Trophoblast cell (in vitro differentiated cells and primary cell): Measurements from ENCODE around the gene CYTH3.
A peak's percentile ranks its signal among the peaks of the same experiment; 100 is the strongest.

Experiments
- DNase-seq, 2 donors: peaks; one replicate each; pipeline ENCODE4 v3.0.0-alpha.2; 2016
- H2AFZ ChIP-seq: 2 replicates; pipeline ENCODE4 v1.6.1; 2013; ENCODE audit warnings: low read length, moderate library complexity, mild to moderate bottlenecking; ENCODE audit not compliant: insufficient read depth, poor library complexity
- H2AK5ac ChIP-seq: 2 replicates; pipeline ENCODE4 v1.6.1; 2013; ENCODE audit warnings: mild to moderate bottlenecking, low read length
- H2BK120ac ChIP-seq: 2 replicates; pipeline ENCODE4 v1.6.1; 2013; ENCODE audit warnings: low read length, mild to moderate bottlenecking, moderate library complexity; ENCODE audit not compliant: insufficient read depth, poor library complexity
- H2BK12ac ChIP-seq: 2 replicates; pipeline ENCODE4 v1.6.1; 2013; ENCODE audit warnings: mild to moderate bottlenecking, low read length, moderate library complexity
- H2BK5ac ChIP-seq: 2 replicates; pipeline ENCODE4 v1.6.1; 2013; ENCODE audit warnings: low read length, low read depth, moderate library complexity, mild to moderate bottlenecking; ENCODE audit not compliant: poor library complexity
- H3K14ac ChIP-seq: 2 replicates; pipeline ENCODE4 v1.6.1; 2013; ENCODE audit warnings: mild to moderate bottlenecking, low read length
- H3K18ac ChIP-seq: 2 replicates; pipeline ENCODE4 v1.6.1; 2013; ENCODE audit warnings: mild to moderate bottlenecking, low read length
- H3K23ac ChIP-seq: 2 replicates; pipeline ENCODE4 v1.6.1; 2013; ENCODE audit warnings: low read length
- H3K27ac ChIP-seq: 2 replicates; pipeline ENCODE4 v1.5.1; 2013; ENCODE audit warnings: low read depth, mild to moderate bottlenecking, inconsistent platforms, low read length, moderate library complexity
- H3K27me3 ChIP-seq: 2 replicates; pipeline ENCODE4 v1.6.1; 2013; ENCODE audit warnings: inconsistent platforms, mild to moderate bottlenecking, low read length, moderate library complexity; ENCODE audit not compliant: insufficient read depth
- H3K36me3 ChIP-seq, 2 experiments: 1 replicate in 1 of 2; 2 replicates in 1 of 2; pipeline ENCODE4 v1.6.1; 2013; ENCODE audit warnings: low read length in 2 of 2, mild to moderate bottlenecking in 2 of 2, moderate library complexity in 1 of 2; ENCODE audit not compliant: insufficient read depth in 2 of 2, control insufficient read depth in 1 of 2
- H3K4ac ChIP-seq: 2 replicates; pipeline ENCODE4 v1.6.1; 2013; ENCODE audit warnings: low read depth, mild to moderate bottlenecking, low read length, moderate library complexity
- H3K4me1 ChIP-seq, 2 experiments: 1 replicate in 1 of 2; 2 replicates in 1 of 2; pipeline ENCODE4 v1.6.1; 2013; ENCODE audit warnings: low read length in 2 of 2, mild to moderate bottlenecking in 2 of 2, moderate library complexity in 1 of 2; ENCODE audit not compliant: insufficient read depth in 2 of 2, control insufficient read depth in 1 of 2
- H3K4me2 ChIP-seq: 2 replicates; pipeline ENCODE4 v1.6.1; 2013; ENCODE audit warnings: inconsistent platforms, mild to moderate bottlenecking, low read length, moderate library complexity
- H3K4me3 ChIP-seq: 2 replicates; pipeline ENCODE4 v1.5.1; 2013; ENCODE audit warnings: mild to moderate bottlenecking, low read depth, low read length, inconsistent platforms
- H3K79me1 ChIP-seq: one replicate; pipeline ENCODE4 v1.6.1; 2013; ENCODE audit warnings: low read length
- H3K79me2 ChIP-seq: 2 replicates; pipeline ENCODE4 v1.6.1; 2013; ENCODE audit warnings: low read length, mild to moderate bottlenecking; ENCODE audit not compliant: control insufficient read depth, insufficient read depth, poor library complexity
- H3K9ac ChIP-seq: 2 replicates; pipeline ENCODE4 v1.6.1; 2013; ENCODE audit warnings: mild to moderate bottlenecking, low read length
- H3K9me3 ChIP-seq: 2 replicates; pipeline ENCODE4 v1.6.1; 2013; ENCODE audit warnings: low read depth, mild to moderate bottlenecking, control low read depth, inconsistent platforms, low read length; ENCODE audit not compliant: insufficient read depth
- H4K12ac ChIP-seq: 2 replicates; pipeline ENCODE4 v1.6.1; 2013; ENCODE audit warnings: low read depth, mild to moderate bottlenecking, low read length, moderate library complexity
- H4K8ac ChIP-seq: 2 replicates; pipeline ENCODE4 v1.6.1; 2013; ENCODE audit warnings: low read depth, mild to moderate bottlenecking, low read length, moderate library complexity
- H4K91ac ChIP-seq: one replicate; pipeline ENCODE4 v1.6.1; 2013; ENCODE audit warnings: low read depth, mild to moderate bottlenecking, low read length, moderate library complexity
- WGBS: extraction: QIAGEN DNeasy Blood & Tissue Kit; methylation state at CpG from one replicate; pipeline ENCODE4 v1.1.7; 2013; ENCODE audit warnings: missing lambda C conversion rate; ENCODE audit not compliant: insufficient read length, insufficient coverage; ENCODE audit errors: extremely low coverage; 5-methylcytosine and 5-hydroxymethylcytosine counted together

The CYTH3 gene

DNA sequence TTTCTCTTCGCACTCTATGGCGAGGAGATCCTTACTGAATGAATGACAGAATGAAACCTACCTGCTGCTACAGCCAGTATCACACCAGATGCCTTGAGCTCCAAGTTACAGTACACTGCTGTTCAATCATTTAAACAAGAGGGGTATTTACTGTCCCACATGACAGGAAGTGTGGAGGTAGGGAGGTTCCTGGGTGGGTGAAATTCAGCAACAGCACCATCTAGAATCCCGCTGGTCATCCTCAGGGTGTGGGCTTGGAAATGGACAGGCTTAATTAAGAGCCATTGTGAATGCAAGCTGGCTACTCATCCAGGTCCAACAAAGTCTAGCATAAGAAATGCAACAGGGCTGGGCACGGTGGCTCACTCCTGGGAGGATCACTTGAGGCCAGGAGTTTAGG is 14.7 kb downstream of the CYTH3 start:
- H3K9me3 ChIP-seq, result no peaks in the 10 kb centered on the region
- H3K14ac ChIP-seq, result no peak overlapping the region
- no peak overlapping the region for H4K8ac ChIP-seq
- H2BK120ac ChIP-seq, result no peak overlapping the region
- no peaks in the 10 kb centered on the region for H3K79me1 ChIP-seq
- no peak overlapping the region for H2AFZ ChIP-seq
- no peak overlapping the region for H3K23ac ChIP-seq
- no peaks in the 10 kb centered on the region for H3K36me3 ChIP-seq
- DNase-seq, result no peak
- no peak overlapping the region for H3K4me2 ChIP-seq
- no peaks in the 10 kb centered on the region for H3K27me3 ChIP-seq
- H3K4me3 ChIP-seq, result no peak overlapping the region
- H3K18ac ChIP-seq, result peak overlapping the region; percentile 35
- H3K9ac ChIP-seq, result no peak overlapping the region
- H2BK5ac ChIP-seq, result no peak overlapping the region
- H3K27ac ChIP-seq, result no peak overlapping the region
- no peak overlapping the region for H4K12ac ChIP-seq
- no CpG with 5 or more reads among the region's 4 CpGs for WGBS
- no peak overlapping the region for H2BK12ac ChIP-seq
- H2AK5ac ChIP-seq, result no peak overlapping the region
- no peak overlapping the region for H4K91ac ChIP-seq
- H3K4me1 ChIP-seq, result peaks cover 2 to 6% of the 10 kb centered on the region in 2 experiments
- no peak overlapping the region for H3K4ac ChIP-seq
- H3K79me2 ChIP-seq, result no peaks in the 10 kb centered on the region

DNA sequence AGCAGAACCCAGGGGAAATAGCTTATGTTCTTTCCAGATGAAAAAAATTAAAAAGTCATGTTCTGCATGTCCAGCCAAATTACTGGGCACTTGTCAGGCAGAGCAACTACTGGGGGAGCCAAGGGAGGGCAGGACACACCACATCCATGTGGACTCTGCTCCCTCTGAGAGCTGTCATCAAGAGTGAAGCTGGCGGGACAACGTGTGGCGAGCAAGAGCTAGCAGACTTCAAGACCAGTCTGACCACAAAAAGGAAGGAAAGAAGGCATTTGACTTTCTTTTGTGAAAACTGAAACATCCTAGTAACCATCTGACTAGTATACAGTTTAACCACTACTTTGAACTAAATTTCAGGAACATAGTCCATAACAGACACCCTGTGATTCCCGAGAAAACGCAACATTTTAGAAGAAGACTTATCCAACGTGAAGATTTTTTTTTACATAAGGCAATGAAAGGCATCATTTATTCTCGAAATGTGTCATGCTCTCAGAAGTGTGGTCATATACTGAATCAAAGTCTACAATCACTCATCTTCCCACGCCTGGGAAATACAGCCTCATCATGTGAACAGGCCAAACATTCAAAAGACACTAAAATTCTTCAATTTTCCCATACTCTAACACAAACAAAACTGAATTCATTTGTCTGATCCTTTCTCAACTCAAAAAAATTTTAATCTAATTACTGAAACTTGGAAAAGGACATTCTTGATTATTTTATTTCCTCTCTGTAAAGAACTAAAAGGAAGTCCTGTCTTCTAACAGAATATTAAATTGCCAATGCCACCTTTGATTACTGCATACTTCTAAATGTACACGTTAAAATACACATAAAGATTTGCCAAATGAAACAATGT is 15.5 kb downstream of the CYTH3 start:
- H2BK12ac ChIP-seq, result no peak overlapping the region
- no peak overlapping the region for H2BK5ac ChIP-seq
- H4K12ac ChIP-seq, result no peak overlapping the region
- H2BK120ac ChIP-seq, result no peak overlapping the region
- no peak overlapping the region for H2AK5ac ChIP-seq
- no peak overlapping the region for H3K14ac ChIP-seq
- no peak overlapping the region for H3K4ac ChIP-seq
- no peaks in the 10 kb centered on the region for H3K79me1 ChIP-seq
- H3K4me2 ChIP-seq, result no peak overlapping the region
- H3K27me3 ChIP-seq, result no peaks in the 10 kb centered on the region
- H3K9ac ChIP-seq, result no peak overlapping the region
- H3K4me3 ChIP-seq, result no peak overlapping the region
- peak in 1 of 2 donors; percentile 35 for DNase-seq
- no peaks in the 10 kb centered on the region for H3K36me3 ChIP-seq
- H3K79me2 ChIP-seq, result no peaks in the 10 kb centered on the region
- no peak overlapping the region for H2AFZ ChIP-seq
- no peak overlapping the region for H4K91ac ChIP-seq
- peaks cover 2 to 6% of the 10 kb centered on the region in 2 experiments for H3K4me1 ChIP-seq
- H4K8ac ChIP-seq, result no peak overlapping the region
- H3K27ac ChIP-seq, result no peak overlapping the region
- H3K9me3 ChIP-seq, result no peaks in the 10 kb centered on the region
- no peak overlapping the region for H3K23ac ChIP-seq
- H3K18ac ChIP-seq, result peak overlapping the region; percentile 21
- no CpG with 5 or more reads among the region's 9 CpGs for WGBS

DNA sequence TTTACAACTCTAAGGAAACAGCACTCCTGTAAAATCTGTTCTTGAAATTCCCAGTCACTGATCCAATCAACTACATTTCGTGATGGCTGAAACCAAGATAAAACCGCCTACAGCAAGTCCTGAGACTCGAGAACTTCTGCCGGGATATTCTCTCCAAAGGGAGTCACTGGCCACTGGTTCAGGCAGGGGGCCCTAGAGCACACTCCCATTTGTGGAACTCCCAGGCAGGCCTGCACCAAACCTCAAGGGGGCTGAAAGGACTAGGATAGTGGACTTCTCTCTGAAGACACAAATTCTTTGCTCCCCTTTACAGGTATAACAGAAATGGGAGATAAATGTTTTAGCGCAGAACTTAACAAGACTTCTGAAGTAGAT is 16.3 kb downstream of the CYTH3 start:
- Histone ChIP-seq H2BK5ac (no peak overlapping the region), H2BK120ac (no peak overlapping the region), H3K14ac (no peak overlapping the region), H2BK12ac (no peak overlapping the region), H3K18ac (no peak overlapping the region), H3K4ac (no peak overlapping the region), H3K9me3 (no peaks in the 10 kb centered on the region), H3K23ac (no peak overlapping the region), H3K36me3 (no peaks in the 10 kb centered on the region), H3K4me1 (peaks cover 2 to 6% of the 10 kb centered on the region in 2 experiments), H3K4me2 (no peak overlapping the region), H3K4me3 (no peak overlapping the region), H3K79me2 (no peaks in the 10 kb centered on the region), H3K27ac (no peak overlapping the region), H3K27me3 (no peaks in the 10 kb centered on the region), H2AFZ (no peak overlapping the region), H4K8ac (no peak overlapping the region), H4K91ac (no peak overlapping the region), H4K12ac (no peak overlapping the region), H3K79me1 (no peaks in the 10 kb centered on the region), H2AK5ac (no peak overlapping the region), H3K9ac (no peak overlapping the region)
- WGBS, result no CpG with 5 or more reads among the region's 5 CpGs
- no peak for DNase-seq

DNA sequence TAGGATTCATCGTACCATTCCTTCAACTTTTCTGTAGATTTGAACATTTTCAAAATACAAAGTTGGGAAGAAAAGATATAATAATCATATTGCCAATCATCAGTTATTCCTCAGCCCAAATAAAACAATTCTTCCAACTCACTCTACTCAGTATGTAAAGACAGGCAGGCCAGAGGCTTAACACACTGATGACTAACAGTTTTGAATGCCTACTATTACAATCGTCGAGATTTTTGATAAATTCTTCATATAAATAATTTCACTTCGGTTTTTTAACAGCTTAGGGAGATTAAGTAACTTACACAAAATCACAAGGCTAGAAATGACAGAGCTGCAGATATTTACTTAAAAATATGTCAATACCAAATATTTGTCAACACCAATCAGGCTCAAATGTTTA is 17.6 kb downstream of the CYTH3 start:
- Histone ChIP-seq H2BK120ac (no peak overlapping the region), H3K4ac (no peak overlapping the region), H4K12ac (no peak overlapping the region), H3K27me3 (no peaks in the 10 kb centered on the region), H3K27ac (no peak overlapping the region), H3K14ac (no peak overlapping the region), H3K9me3 (no peaks in the 10 kb centered on the region), H3K4me2 (no peak overlapping the region), H2AK5ac (no peak overlapping the region), H3K4me1 (peaks cover 2 to 6% of the 10 kb centered on the region in 2 experiments), H3K79me1 (no peaks in the 10 kb centered on the region), H3K36me3 (no peaks in the 10 kb centered on the region), H4K8ac (no peak overlapping the region), H2BK5ac (no peak overlapping the region), H3K18ac (no peak overlapping the region), H4K91ac (no peak overlapping the region), H3K23ac (no peak overlapping the region), H3K79me2 (no peaks in the 10 kb centered on the region), H3K9ac (no peak overlapping the region), H2BK12ac (no peak overlapping the region), H2AFZ (no peak overlapping the region), H3K4me3 (no peak overlapping the region)
- WGBS, result no CpG with 5 or more reads among the region's 4 CpGs
- DNase-seq, result no peak
